NCI-H82 treated with DMSO at 0.1 percent for 48 hours (cell line): Measurements from ENCODE around the gene CAMK2G.
"Not testable (repeated sequence)": the region's sequence is repeated elsewhere in the genome, so short reads cannot be mapped to it uniquely, and the experiment has no call there.

Source experiments
- DNase-seq: peaks from one replicate; lab custom pipeline; 2025; ENCODE audit not compliant: unreplicated experiment; lab: John Stamatoyannopoulos, UW

The CAMK2G gene

GRCh38 chr10:73798927-73799560 lies 75.3 kb downstream of the CAMK2G start:
- no peak for DNase-seq

DNA sequence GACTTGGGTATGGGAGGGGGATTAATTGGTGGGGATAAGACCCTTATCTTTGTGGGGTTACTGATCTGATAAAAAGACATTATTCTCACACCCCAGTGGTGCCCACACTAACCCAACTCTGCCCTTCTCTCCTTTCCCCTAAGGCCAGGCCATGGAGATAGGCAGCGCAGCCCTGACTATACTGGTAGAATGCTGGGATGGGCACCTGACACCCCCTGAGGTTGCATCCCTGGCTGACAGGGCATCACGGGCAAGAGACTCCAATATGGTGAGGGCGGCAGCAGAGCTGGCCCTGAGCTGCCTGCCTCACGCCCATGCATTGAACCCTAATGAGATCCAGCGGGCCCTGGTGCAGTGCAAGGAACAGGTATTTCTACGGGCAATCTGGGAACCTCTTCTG lies 76.3 kb downstream of the CAMK2G start:
- DNase-seq = no peak

- DNase-seq = no peak
These were observed 76.9 kb downstream of the CAMK2G start for GRCh38 chr10:73797324-73798025.

- no peak for DNase-seq
These were observed 77.6 kb downstream of the CAMK2G start for GRCh38 chr10:73796766-73797165.

DNA sequence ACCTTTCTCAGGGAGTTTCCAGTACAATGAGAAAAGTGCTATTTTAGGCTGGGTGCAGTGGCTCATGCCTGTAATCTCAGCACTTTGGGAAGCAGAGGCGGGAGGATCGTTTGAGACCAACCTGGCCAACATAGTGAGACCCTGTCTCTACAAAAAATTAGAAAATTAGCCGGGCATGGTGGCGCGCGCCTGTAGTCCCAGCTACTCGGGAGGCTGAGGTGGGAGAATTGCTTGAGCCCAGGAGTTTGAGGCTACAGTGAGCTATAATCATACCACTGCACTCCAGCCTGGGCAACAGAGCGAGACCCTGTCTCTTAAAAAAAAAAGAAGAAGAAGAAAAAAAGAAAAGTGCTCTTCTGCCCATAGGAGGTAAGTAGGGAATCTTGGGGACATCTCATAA lies 78.3 kb downstream of the CAMK2G start:
- DNase-seq = not testable (repeated sequence)

GRCh38 chr10:73795491-73795890 lies 78.9 kb downstream of the CAMK2G start:
- DNase-seq = not testable (repeated sequence)

DNA sequence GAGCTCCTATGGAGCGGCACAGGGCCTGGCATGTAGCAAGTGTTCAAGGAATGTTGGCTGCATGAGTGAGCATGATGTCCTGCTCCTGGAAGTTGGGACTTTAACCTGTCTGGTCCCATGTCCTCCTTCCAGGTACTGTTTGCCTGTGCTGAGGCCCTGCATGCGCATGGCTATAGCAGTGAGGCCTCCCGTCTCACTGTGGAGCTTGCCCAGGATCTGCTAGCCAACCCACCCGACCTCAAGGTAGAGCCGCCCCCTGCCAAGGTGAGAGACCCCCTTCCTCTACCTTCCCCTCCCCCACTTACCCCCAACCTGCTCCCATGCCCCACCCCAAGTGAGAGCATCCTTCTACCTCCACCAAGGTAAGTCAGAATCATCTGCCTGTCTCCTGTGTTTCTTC lies 80.9 kb downstream of the CAMK2G start:
- DNase-seq = no peak

- DNase-seq = no peak
These were observed 82.4 kb downstream of the CAMK2G start for GRCh38 chr10:73791871-73792400.

DNA sequence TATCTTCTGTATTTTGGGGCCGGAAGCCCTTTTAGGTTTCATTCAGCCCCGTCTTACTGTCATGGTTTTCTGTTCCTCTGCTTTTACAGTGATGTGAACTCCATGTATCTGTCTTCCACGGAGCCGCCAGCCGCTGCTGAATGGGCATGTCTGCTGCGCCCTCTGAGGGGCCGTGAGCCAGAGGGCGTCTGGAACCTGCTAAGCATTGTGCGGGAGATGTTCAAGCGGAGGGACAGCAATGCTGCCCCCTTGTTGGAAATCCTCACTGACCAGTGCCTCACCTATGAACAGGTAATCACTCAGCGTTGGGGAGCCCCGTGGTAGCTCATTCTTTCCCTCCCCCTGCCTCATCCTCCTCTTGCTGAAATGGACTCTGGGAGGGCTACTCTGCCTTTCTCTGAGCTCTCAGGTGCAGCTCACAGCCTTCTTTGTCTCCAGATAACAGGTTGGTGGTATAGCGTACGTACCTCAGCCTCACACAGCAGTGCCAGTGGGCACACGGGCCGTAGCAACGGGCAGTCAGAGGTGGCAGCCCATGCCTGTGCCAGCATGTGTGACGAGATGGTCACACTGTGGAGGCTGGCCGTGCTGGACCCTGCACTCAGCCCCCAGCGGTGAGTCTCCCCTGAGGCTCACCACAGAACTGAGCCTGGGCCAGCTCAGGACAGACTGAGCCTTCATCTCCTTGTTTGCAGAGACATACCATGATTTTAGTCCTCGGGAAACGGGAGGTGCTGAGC lies 83.3 kb downstream of the CAMK2G start:
- no peak for DNase-seq

- DNase-seq = no peak
These were observed 84.7 kb downstream of the CAMK2G start for GRCh38 chr10:73789659-73790055.

DNA sequence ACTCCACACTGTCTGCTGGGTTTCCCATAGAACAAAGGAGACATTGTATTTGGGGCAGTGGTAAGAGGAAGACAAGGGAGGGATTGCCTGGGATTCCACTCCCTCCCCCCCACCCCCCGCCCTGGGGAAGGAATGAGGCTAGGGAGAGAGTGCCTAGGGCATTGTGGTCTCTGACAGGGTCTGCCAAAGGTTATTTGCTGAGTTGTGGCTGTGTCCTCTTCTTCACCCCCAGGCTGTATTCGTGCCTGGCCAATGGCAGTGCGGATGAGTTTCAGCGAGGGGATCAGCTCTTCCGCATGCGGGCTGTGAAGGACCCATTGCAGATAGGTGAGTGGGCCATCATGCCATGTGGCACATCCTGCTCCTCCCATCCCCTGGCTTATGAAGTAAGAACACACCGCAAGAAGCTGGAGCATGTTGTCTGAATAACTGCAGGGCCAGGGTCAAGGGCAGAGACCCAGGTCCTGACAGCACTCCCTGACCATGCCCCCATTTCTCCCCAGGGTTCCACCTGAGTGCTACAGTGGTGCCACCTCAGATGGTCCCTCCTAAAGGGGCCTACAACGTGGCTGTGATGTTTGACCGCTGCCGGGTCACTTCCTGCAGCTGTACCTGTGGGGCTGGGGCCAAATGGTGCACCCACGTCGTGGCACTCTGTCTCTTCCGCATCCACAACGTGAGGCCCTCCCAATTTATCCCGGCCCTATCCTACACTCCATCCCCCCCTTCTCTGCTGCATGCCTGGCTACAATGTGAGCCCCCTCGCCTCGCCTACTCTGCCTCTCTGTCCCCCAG lies 85.3 kb downstream of the CAMK2G start:
- no peak for DNase-seq

GRCh38 chr10:73787031-73787800 lies 87.1 kb downstream of the CAMK2G start:
- not testable (repeated sequence) for DNase-seq

DNA sequence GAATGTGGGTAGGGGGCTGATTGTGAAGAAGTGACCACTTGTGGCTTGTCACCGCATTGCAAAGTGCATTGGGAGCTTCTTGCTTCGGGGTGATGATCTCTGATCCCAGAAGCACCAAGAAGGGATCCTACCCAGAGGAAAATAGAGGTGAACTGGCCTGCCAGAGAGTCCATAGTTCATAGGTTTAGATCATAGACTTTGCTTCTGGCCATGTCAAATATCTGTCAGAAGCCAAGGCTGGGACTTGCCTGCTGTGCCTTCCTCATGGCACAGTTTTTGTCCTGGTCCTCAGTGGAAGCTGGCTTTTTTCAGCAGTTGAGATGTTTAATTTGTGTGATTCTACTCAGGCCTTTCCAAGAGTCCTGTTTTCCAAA lies 87.9 kb downstream of the CAMK2G start:
- no peak for DNase-seq

DNA sequence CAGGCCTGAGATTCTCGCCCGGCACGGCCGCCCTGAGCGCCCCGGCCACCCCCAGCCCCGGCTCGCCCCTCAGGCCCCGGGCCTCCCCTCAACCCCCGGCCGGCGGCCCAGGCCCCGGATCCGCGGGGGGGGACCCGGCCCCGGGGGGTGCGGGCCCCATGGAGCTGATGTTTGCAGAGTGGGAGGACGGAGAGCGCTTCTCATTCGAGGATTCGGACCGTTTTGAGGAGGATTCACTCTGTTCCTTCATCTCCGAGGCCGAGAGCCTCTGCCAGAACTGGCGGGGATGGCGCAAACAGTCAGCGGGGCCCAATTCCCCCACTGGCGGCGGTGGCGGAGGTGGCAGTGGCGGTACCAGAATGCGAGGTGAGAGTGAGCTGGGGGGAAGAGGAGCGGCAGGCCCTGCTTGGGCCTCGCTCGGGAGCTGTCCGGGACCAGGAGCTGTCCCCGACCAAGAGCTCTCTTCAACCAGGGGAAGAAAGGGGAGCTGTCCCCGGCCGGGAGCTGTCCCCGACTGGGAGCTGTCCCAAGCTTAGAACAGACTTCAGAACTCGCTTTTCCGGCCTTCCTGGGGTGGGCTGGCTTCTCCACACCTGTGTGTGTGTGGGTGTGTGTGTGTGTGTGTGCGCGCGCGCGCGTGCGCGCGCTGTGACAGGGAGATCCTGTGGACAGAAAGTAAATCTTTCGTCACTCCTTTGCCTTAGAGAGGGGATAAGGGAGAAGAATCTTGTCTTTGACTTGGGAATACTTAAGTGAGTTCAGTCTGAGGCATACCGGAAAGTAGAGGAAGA lies 88.4 kb downstream of the CAMK2G start:
- no peak for DNase-seq

GRCh38 chr10:73785211-73785720 lies 89.1 kb downstream of the CAMK2G start, which contains the start of gene ZSWIM8:
Gene ZSWIM8 (plus strand): TSS chr10:73785606. CDS start chr10:73785879, 273 bp downstream.
- peak; percentile 52 for DNase-seq

- DNase-seq = no peak
These were observed 91.6 kb downstream of the CAMK2G start for GRCh38 chr10:73782749-73783085.

DNA sequence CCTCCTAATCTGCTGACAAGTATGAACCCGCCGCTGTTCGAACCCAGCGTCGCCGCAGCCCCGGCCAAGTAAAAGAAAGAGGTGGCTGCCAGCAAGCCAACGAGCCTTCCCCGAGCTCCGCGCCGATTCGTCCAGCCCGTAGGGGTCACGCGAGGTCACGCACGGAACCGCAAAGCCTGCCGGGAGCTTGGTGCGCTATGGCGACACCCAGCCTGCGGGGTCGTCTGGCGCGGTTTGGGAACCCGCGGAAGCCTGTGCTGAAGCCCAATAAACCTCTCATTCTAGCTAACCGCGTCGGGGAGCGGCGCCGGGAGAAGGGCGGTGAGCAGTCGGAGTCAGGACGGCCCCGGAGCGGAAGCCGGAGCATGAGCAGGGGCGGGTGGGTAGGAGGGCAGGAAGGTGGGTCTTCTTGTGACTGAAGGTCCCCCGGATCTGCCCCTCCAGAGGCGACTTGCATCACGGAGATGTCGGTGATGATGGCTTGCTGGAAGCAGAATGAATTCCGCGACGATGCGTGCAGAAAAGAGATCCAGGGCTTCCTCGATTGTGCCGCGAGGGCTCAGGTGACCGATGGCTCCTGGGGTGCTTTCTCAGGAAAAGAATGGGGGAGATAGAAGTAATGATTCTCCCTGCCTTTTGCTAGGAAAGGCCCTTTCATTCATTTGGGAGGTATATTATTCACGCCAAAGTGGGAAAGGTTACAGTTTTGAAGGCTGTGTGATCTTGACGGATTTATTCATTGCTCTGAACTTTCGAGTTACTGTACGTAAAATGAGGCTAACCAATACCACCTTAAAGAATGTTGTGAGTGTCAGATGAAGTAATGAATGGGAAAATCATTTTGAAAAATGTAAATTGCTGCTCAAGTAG lies 92.2 kb downstream of the CAMK2G start, which contains the start of gene CHCHD1:
CHCHD1 (plus strand) TSS at position 170 of the 870 bp plus-strand sequence; CDS start at position 198, 28 bp downstream.
- DNase-seq = peak; percentile 22

- DNase-seq = no peak
These were observed 92.8 kb downstream of the CAMK2G start for GRCh38 chr10:73781548-73781878.
